H1 (cell line): ENCODE measurements around the gene MCC. TPM values are rescaled to one million over a fixed set of nuclear protein-coding genes. Genes with fewer than 3 reads are reported as not detected.

Experiments used
- CTBP2 ChIP-seq: IDR thresholded peaks from 2 replicates; pipeline ENCODE4 v1.7.0; 2011; ENCODE audit warnings: borderline replicate concordance, mild to moderate bottlenecking, moderate library complexity, mixed read lengths, low read length; ENCODE audit not compliant: insufficient read depth, insufficient read length
- EZH2 ChIP-seq: fragments of 200-600 bp; sonication (generic); IDR thresholded peaks from 2 replicates; pipeline ENCODE4 v1.7.1; 2012; ENCODE audit warnings: low read depth, mild to moderate bottlenecking, moderate library complexity, low read length, inconsistent platforms; ENCODE audit not compliant: severe bottlenecking
- NRF1 ChIP-seq: IDR thresholded peaks from 2 replicates; pipeline ENCODE4 v1.6.1; 2011; ENCODE audit warnings: mild to moderate bottlenecking, low read depth, low read length, improper control_type of control experiment
- POU5F1 ChIP-seq: IDR thresholded peaks from 2 replicates; pipeline ENCODE4 v1.6.1; 2011; ENCODE audit warnings: low read depth, mild to moderate bottlenecking, low read length, moderate library complexity
- polyA plus RNA-seq, 7 experiments: library from polyadenylated mRNA; depleted of rRNA in 3 of 7; stranded (reverse) in 5 of 7; unstranded in 2 of 7; fragments of >200 nt in 5 of 7; fragments of 200-250 nt in 2 of 7; gene quantifications; 1 replicate in 5 of 7; 2 replicates in 1 of 7; 4 replicates in 1 of 7; pipeline versions ENCODE4 v1.2.1 to v1.2.3, GENCODE V29; 2011 to 2013; ENCODE audit warnings: missing spikeins in 2 of 7, mixed read lengths in 2 of 7
- total RNA-seq: library from RNA; stranded (reverse); fragmentation: NEBNext Ultra II Directional; extraction: Animal tissue kit (Norgen Biotek cat#: 25700); gene quantifications from 2 replicates; pipeline ENCODE4 v1.2.1, GENCODE V29; 2021
- TF ChIP-seq, protein P1 (sequence below): fragments of 300-600 bp; sonication (generic); IDR thresholded peaks from 2 replicates; pipeline ENCODE4 v1.7.1; 2012; ENCODE audit warnings: low read length, moderate library complexity, mild to moderate bottlenecking, inconsistent platforms; ENCODE audit not compliant: insufficient replicate concordance
- TF ChIP-seq, protein P2 (sequence below), 3 experiments: IDR thresholded peaks; 1 replicate in 2 of 3; 2 replicates in 1 of 3; pipeline versions ENCODE4 v1.5.1 to v1.6.1; 2011; ENCODE audit warnings: low read length in 3 of 3, mild to moderate bottlenecking in 3 of 3, inconsistent platforms in 2 of 3, low read depth in 1 of 3, moderate library complexity in 1 of 3; ENCODE audit not compliant: insufficient read depth in 1 of 3; ENCODE audit errors: control extremely low read depth in 1 of 3
- TF ChIP-seq, protein P3 (sequence below): IDR thresholded peaks from 2 replicates; pipeline ENCODE4 v1.6.1; 2011; ENCODE audit warnings: low read depth, mild to moderate bottlenecking, low read length; ENCODE audit not compliant: insufficient read depth

MCC gene
- total and polyA plus RNA-seq, 2 of the 8 experiments (the other 6 are each of a cell fraction or from before 2014, with no cell fraction given) = 2.6 to 18.3 TPM

- TF ChIP-seq, protein P1, sequence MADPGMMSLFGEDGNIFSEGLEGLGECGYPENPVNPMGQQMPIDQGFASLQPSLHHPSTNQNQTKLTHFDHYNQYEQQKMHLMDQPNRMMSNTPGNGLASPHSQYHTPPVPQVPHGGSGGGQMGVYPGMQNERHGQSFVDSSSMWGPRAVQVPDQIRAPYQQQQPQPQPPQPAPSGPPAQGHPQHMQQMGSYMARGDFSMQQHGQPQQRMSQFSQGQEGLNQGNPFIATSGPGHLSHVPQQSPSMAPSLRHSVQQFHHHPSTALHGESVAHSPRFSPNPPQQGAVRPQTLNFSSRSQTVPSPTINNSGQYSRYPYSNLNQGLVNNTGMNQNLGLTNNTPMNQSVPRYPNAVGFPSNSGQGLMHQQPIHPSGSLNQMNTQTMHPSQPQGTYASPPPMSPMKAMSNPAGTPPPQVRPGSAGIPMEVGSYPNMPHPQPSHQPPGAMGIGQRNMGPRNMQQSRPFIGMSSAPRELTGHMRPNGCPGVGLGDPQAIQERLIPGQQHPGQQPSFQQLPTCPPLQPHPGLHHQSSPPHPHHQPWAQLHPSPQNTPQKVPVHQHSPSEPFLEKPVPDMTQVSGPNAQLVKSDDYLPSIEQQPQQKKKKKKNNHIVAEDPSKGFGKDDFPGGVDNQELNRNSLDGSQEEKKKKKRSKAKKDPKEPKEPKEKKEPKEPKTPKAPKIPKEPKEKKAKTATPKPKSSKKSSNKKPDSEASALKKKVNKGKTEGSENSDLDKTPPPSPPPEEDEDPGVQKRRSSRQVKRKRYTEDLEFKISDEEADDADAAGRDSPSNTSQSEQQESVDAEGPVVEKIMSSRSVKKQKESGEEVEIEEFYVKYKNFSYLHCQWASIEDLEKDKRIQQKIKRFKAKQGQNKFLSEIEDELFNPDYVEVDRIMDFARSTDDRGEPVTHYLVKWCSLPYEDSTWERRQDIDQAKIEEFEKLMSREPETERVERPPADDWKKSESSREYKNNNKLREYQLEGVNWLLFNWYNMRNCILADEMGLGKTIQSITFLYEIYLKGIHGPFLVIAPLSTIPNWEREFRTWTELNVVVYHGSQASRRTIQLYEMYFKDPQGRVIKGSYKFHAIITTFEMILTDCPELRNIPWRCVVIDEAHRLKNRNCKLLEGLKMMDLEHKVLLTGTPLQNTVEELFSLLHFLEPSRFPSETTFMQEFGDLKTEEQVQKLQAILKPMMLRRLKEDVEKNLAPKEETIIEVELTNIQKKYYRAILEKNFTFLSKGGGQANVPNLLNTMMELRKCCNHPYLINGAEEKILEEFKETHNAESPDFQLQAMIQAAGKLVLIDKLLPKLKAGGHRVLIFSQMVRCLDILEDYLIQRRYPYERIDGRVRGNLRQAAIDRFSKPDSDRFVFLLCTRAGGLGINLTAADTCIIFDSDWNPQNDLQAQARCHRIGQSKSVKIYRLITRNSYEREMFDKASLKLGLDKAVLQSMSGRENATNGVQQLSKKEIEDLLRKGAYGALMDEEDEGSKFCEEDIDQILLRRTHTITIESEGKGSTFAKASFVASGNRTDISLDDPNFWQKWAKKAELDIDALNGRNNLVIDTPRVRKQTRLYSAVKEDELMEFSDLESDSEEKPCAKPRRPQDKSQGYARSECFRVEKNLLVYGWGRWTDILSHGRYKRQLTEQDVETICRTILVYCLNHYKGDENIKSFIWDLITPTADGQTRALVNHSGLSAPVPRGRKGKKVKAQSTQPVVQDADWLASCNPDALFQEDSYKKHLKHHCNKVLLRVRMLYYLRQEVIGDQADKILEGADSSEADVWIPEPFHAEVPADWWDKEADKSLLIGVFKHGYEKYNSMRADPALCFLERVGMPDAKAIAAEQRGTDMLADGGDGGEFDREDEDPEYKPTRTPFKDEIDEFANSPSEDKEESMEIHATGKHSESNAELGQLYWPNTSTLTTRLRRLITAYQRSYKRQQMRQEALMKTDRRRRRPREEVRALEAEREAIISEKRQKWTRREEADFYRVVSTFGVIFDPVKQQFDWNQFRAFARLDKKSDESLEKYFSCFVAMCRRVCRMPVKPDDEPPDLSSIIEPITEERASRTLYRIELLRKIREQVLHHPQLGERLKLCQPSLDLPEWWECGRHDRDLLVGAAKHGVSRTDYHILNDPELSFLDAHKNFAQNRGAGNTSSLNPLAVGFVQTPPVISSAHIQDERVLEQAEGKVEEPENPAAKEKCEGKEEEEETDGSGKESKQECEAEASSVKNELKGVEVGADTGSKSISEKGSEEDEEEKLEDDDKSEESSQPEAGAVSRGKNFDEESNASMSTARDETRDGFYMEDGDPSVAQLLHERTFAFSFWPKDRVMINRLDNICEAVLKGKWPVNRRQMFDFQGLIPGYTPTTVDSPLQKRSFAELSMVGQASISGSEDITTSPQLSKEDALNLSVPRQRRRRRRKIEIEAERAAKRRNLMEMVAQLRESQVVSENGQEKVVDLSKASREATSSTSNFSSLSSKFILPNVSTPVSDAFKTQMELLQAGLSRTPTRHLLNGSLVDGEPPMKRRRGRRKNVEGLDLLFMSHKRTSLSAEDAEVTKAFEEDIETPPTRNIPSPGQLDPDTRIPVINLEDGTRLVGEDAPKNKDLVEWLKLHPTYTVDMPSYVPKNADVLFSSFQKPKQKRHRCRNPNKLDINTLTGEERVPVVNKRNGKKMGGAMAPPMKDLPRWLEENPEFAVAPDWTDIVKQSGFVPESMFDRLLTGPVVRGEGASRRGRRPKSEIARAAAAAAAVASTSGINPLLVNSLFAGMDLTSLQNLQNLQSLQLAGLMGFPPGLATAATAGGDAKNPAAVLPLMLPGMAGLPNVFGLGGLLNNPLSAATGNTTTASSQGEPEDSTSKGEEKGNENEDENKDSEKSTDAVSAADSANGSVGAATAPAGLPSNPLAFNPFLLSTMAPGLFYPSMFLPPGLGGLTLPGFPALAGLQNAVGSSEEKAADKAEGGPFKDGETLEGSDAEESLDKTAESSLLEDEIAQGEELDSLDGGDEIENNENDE = no peak
- no peak for TF ChIP-seq CTBP2
- TF ChIP-seq, protein P2, sequence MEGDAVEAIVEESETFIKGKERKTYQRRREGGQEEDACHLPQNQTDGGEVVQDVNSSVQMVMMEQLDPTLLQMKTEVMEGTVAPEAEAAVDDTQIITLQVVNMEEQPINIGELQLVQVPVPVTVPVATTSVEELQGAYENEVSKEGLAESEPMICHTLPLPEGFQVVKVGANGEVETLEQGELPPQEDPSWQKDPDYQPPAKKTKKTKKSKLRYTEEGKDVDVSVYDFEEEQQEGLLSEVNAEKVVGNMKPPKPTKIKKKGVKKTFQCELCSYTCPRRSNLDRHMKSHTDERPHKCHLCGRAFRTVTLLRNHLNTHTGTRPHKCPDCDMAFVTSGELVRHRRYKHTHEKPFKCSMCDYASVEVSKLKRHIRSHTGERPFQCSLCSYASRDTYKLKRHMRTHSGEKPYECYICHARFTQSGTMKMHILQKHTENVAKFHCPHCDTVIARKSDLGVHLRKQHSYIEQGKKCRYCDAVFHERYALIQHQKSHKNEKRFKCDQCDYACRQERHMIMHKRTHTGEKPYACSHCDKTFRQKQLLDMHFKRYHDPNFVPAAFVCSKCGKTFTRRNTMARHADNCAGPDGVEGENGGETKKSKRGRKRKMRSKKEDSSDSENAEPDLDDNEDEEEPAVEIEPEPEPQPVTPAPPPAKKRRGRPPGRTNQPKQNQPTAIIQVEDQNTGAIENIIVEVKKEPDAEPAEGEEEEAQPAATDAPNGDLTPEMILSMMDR (IDR thresholded peaks at IDR 0.05; ENCODE audit: control extremely low read depth in 1 of 3, insufficient read depth in 1 of 3, low read depth in 1 of 3, low read length in 3 of 3) = no peak
- no peak for TF ChIP-seq NRF1
- TF ChIP-seq EZH2 = no peak
- TF ChIP-seq, protein P3, sequence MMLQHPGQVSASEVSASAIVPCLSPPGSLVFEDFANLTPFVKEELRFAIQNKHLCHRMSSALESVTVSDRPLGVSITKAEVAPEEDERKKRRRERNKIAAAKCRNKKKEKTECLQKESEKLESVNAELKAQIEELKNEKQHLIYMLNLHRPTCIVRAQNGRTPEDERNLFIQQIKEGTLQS = no peak
- no peak for TF ChIP-seq POU5F1
These were observed 378.1 kb downstream of the MCC start (continued) for GRCh38 chr5:113110117-113110516.
